ENCODE results near the gene CCDC158.
"Not testable (repeated sequence)": the region's sequence is repeated elsewhere in the genome, so short reads cannot be mapped to it uniquely, and the experiment has no call there.

Gene CCDC158

GRCh38 chr4:76311896-76312331 is 109.0 kb downstream of the CCDC158 start:
- no peak for DNase-seq (ENCODE audit: low spot score)

GRCh38 chr4:76310683-76311082 is 110.3 kb downstream of the CCDC158 start:
- DNase-seq (ENCODE audit: low spot score) = no peak

- DNase-seq (ENCODE audit: low spot score) = no peak
These were observed 110.9 kb downstream of the CCDC158 start for GRCh38 chr4:76309939-76310550.

GRCh38 chr4:76308548-76308947 is 112.4 kb downstream of the CCDC158 start:
- no peak for DNase-seq (ENCODE audit: low spot score)

- DNase-seq (ENCODE audit: low spot score) = no peak
These were observed 113.3 kb downstream of the CCDC158 start for GRCh38 chr4:76307660-76308014.

GRCh38 chr4:76306882-76307659 is 113.9 kb downstream of the CCDC158 start:
- DNase-seq (ENCODE audit: low spot score) = peak; percentile 7

- no peak for DNase-seq (ENCODE audit: low spot score)
These were observed 114.7 kb downstream of the CCDC158 start, which contains the start of gene STBD1 for GRCh38 chr4:76305971-76306881. Gene STBD1, plus strand, starts transcription at chr4:76306733. Its CDS starts 37 bp downstream, at chr4:76306770.

GRCh38 chr4:76305033-76305687 is 115.8 kb downstream of the CCDC158 start:
- DNase-seq (ENCODE audit: low spot score) = no peak

- DNase-seq (ENCODE audit: low spot score) = no peak
These were observed 118.0 kb downstream of the CCDC158 start for GRCh38 chr4:76302826-76303438.

- no peak for DNase-seq (ENCODE audit: low spot score)
These were observed 119.2 kb downstream of the CCDC158 start for GRCh38 chr4:76301775-76302162.

GRCh38 chr4:76301068-76301774 is 119.7 kb downstream of the CCDC158 start:
- DNase-seq (ENCODE audit: low spot score) = no peak

- DNase-seq (ENCODE audit: low spot score) = no peak
These were observed 120.9 kb downstream of the CCDC158 start for GRCh38 chr4:76300012-76300411.

- no peak for DNase-seq (ENCODE audit: low spot score)
These were observed 122.7 kb downstream of the CCDC158 start for GRCh38 chr4:76298227-76298626.

- no peak for DNase-seq (ENCODE audit: low spot score)
These were observed 124.6 kb downstream of the CCDC158 start for GRCh38 chr4:76296286-76296820.

GRCh38 chr4:76293772-76294171 is 127.2 kb downstream of the CCDC158 start:
- no peak for DNase-seq (ENCODE audit: low spot score)

- no peak for DNase-seq (ENCODE audit: low spot score)
These were observed 128.2 kb downstream of the CCDC158 start for GRCh38 chr4:76292730-76293129.

GRCh38 chr4:76287811-76288210 is 133.1 kb downstream of the CCDC158 start:
- not testable (repeated sequence) for DNase-seq (ENCODE audit: low spot score)

GRCh38 chr4:76283900-76284299 is 137.0 kb downstream of the CCDC158 start:
- DNase-seq (ENCODE audit: low spot score) = no peak

GRCh38 chr4:76282941-76283689 is 137.8 kb downstream of the CCDC158 start:
- no peak for DNase-seq (ENCODE audit: low spot score)

GRCh38 chr4:76281594-76281993 is 139.3 kb downstream of the CCDC158 start:
- DNase-seq (ENCODE audit: low spot score) = not testable (repeated sequence)

All from cerebellar cortex (tissue), 1 donor.